Measurements from ENCODE around the gene TMEM178B. TPM values are rescaled to one million over a fixed set of nuclear protein-coding genes. Genes with fewer than 3 reads are reported as not detected.

The TMEM178B gene
- polyA plus RNA-seq, 1 donor from 2014 or later: 40.7 TPM

- Histone ChIP-seq H3K9ac (ENCODE audit: low read length) (no peak overlapping the region), H2AFZ (ENCODE audit: low read depth, low read length) (no peak overlapping the region), H3F3A (ENCODE audit: insufficient read depth, low read length, poor library complexity, severe bottlenecking) (no peaks in the 10 kb centered on the region), H3K27me3 (ENCODE audit: insufficient read depth, low read depth, low read length) (no peaks in the 10 kb centered on the region), H3K79me2 (replicated peaks; ENCODE audit: insufficient read depth, low read length) (no peaks in the 10 kb centered on the region), H3K4me3 (ENCODE audit: low read length) (no peak overlapping the region), H3K36me3 (ENCODE audit: insufficient read depth, low read length) (no peaks in the 10 kb centered on the region), H3K4me2 (ENCODE audit: low read length) (no peak overlapping the region), H3K9me2 (ENCODE audit: insufficient read depth, low read length) (no peaks in the 10 kb centered on the region), H4K20me1 (ENCODE audit: insufficient read depth) (no peaks in the 10 kb centered on the region), H3K27ac (ENCODE audit: low read length) (no peak overlapping the region), H3K9me3 (ENCODE audit: low read length) (no peaks in the 10 kb centered on the region)
- TF ChIP-seq POLR2AphosphoS5 (IDR thresholded peaks at IDR 0.05) (no peak), MXI1 (conservative IDR thresholded peaks at IDR 0.05; ENCODE audit: poor library complexity, severe bottlenecking) (no peak), TAF1 (IDR thresholded peaks at IDR 0.05; ENCODE audit: low read depth) (no peak), EP300 (conservative IDR thresholded peaks at IDR 0.05; ENCODE audit: poor library complexity, severe bottlenecking) (no peak), CTCF (IDR thresholded peaks at IDR 0.05; ENCODE audit: poor library complexity, severe bottlenecking) (no peak), REST (IDR thresholded peaks at IDR 0.05; ENCODE audit: borderline replicate concordance) (no peak), SMC3 (conservative IDR thresholded peaks at IDR 0.05; ENCODE audit: poor library complexity) (no peak), RAD21 (conservative IDR thresholded peaks at IDR 0.05) (no peak), EZH2 (IDR thresholded peaks at IDR 0.05; ENCODE audit: borderline replicate concordance, insufficient read depth, low read length, poor library complexity, severe bottlenecking) (no peak)
Measured at GRCh38 chr7:141527076-141527475, 453.2 kb downstream of the TMEM178B start.

GRCh38 chr7:141528399-141528798, 454.5 kb downstream of the TMEM178B start:
- Histone ChIP-seq H3K27me3 (ENCODE audit: insufficient read depth, low read depth, low read length) (no peaks in the 10 kb centered on the region), H3K79me2 (replicated peaks; ENCODE audit: insufficient read depth, low read length) (no peaks in the 10 kb centered on the region), H3K9me2 (ENCODE audit: insufficient read depth, low read length) (no peaks in the 10 kb centered on the region), H3K36me3 (ENCODE audit: insufficient read depth, low read length) (no peaks in the 10 kb centered on the region), H2AFZ (ENCODE audit: low read depth, low read length) (no peak overlapping the region), H3K9ac (ENCODE audit: low read length) (no peak overlapping the region), H3F3A (ENCODE audit: insufficient read depth, low read length, poor library complexity, severe bottlenecking) (no peaks in the 10 kb centered on the region), H3K27ac (ENCODE audit: low read length) (no peak overlapping the region), H3K4me3 (ENCODE audit: low read length) (no peak overlapping the region), H4K20me1 (ENCODE audit: insufficient read depth) (no peaks in the 10 kb centered on the region), H3K4me2 (ENCODE audit: low read length) (no peak overlapping the region), H3K9me3 (ENCODE audit: low read length) (no peaks in the 10 kb centered on the region)
- TF ChIP-seq EZH2 (IDR thresholded peaks at IDR 0.05; ENCODE audit: borderline replicate concordance, insufficient read depth, low read length, poor library complexity, severe bottlenecking) (no peak), RAD21 (conservative IDR thresholded peaks at IDR 0.05) (no peak), CTCF (IDR thresholded peaks at IDR 0.05; ENCODE audit: poor library complexity, severe bottlenecking) (no peak), TAF1 (IDR thresholded peaks at IDR 0.05; ENCODE audit: low read depth) (no peak), SMC3 (conservative IDR thresholded peaks at IDR 0.05; ENCODE audit: poor library complexity) (no peak), MXI1 (conservative IDR thresholded peaks at IDR 0.05; ENCODE audit: poor library complexity, severe bottlenecking) (no peak), REST (IDR thresholded peaks at IDR 0.05; ENCODE audit: borderline replicate concordance) (no peak), POLR2AphosphoS5 (IDR thresholded peaks at IDR 0.05) (no peak), EP300 (conservative IDR thresholded peaks at IDR 0.05; ENCODE audit: poor library complexity, severe bottlenecking) (no peak)

Measured in neural cell (in vitro differentiated cells).